Fibroblast of upper back skin (primary cell): Measurements from ENCODE around the gene SSBP4.

Experiments used
- DNase-seq: peaks from one replicate; pipeline ENCODE4 v3.0.0-alpha.2; 2013

The SSBP4 gene

GRCh38 chr19:18446145-18446810 lies 27.1 kb downstream of the SSBP4 start:
- no peak for DNase-seq

- no peak for DNase-seq
Observed at GRCh38 chr19:18446811-18447359, 27.7 kb downstream of the SSBP4 start.

GRCh38 chr19:18449552-18449951 lies 30.4 kb downstream of the SSBP4 start:
- no peak for DNase-seq

GRCh38 chr19:18450021-18450930 lies 31.1 kb downstream of the SSBP4 start:
- DNase-seq = no peak

- peak; percentile 74 for DNase-seq
Observed at GRCh38 chr19:18450931-18451836, 32.0 kb downstream of the SSBP4 start.

GRCh38 chr19:18452386-18452785 lies 33.2 kb downstream of the SSBP4 start:
- DNase-seq = no peak

- no peak for DNase-seq
Observed at GRCh38 chr19:18453269-18454024, 34.2 kb downstream of the SSBP4 start.

- no peak for DNase-seq
Observed at GRCh38 chr19:18456279-18456678, 37.1 kb downstream of the SSBP4 start.

- DNase-seq = no peak
Observed at GRCh38 chr19:18456974-18457373, 37.8 kb downstream of the SSBP4 start.

- DNase-seq = no peak
Observed at GRCh38 chr19:18457483-18458331, 38.5 kb downstream of the SSBP4 start.

GRCh38 chr19:18460900-18461299 lies 41.7 kb downstream of the SSBP4 start:
- DNase-seq = no peak

- no peak for DNase-seq
Observed at GRCh38 chr19:18461471-18461870, 42.3 kb downstream of the SSBP4 start.

- DNase-seq = peak; percentile 41
Observed at GRCh38 chr19:18464646-18465045, 45.4 kb downstream of the SSBP4 start.

- DNase-seq = no peak
Observed at GRCh38 chr19:18465214-18465963, 46.2 kb downstream of the SSBP4 start.

GRCh38 chr19:18465964-18466339 lies 46.8 kb downstream of the SSBP4 start:
- no peak for DNase-seq

GRCh38 chr19:18466354-18466753 lies 47.2 kb downstream of the SSBP4 start:
- no peak for DNase-seq

GRCh38 chr19:18467978-18468377 lies 48.8 kb downstream of the SSBP4 start:
- no peak for DNase-seq

GRCh38 chr19:18468517-18468916 lies 49.3 kb downstream of the SSBP4 start:
- DNase-seq = no peak

GRCh38 chr19:18469069-18469846 lies 50.1 kb downstream of the SSBP4 start:
- peak; percentile 49 for DNase-seq

GRCh38 chr19:18470787-18471186 lies 51.6 kb downstream of the SSBP4 start:
- DNase-seq = no peak
